NCI-H226 (cell line): ENCODE results near the gene RARRES1.
A peak's percentile ranks its signal among the peaks of the same experiment; 100 is the strongest.

Experiments used
- DNase-seq: peaks from one replicate; pipeline ENCODE4 v3.0.0-alpha.2; 2015

Gene RARRES1

GRCh38 chr3:158683230-158683962 is 48.9 kb downstream of the RARRES1 start:
- no peak for DNase-seq

GRCh38 chr3:158680861-158681260 is 51.4 kb downstream of the RARRES1 start:
- no peak for DNase-seq

- DNase-seq: no peak
These were observed 52.7 kb downstream of the RARRES1 start for GRCh38 chr3:158679547-158680000.

- DNase-seq: no peak
These were observed 53.6 kb downstream of the RARRES1 start for GRCh38 chr3:158678687-158679086.

- peak; percentile 78 for DNase-seq
These were observed 59.8 kb downstream of the RARRES1 start, which contains the start of gene LXN for GRCh38 chr3:158672215-158673176. LXN (minus strand) TSS chr3:158672648; CDS start chr3:158672478, 170 bp downstream.

GRCh38 chr3:158671821-158672214 is 60.4 kb downstream of the RARRES1 start:
- DNase-seq: no peak

GRCh38 chr3:158668506-158668905 is 63.8 kb downstream of the RARRES1 start:
- no peak for DNase-seq

GRCh38 chr3:158666416-158666815 is 65.8 kb downstream of the RARRES1 start:
- DNase-seq: no peak

GRCh38 chr3:158663832-158664231 is 68.4 kb downstream of the RARRES1 start:
- DNase-seq: no peak

GRCh38 chr3:158663246-158663645 is 69.0 kb downstream of the RARRES1 start:
- no peak for DNase-seq

GRCh38 chr3:158660711-158661110 is 71.5 kb downstream of the RARRES1 start:
- no peak for DNase-seq

- DNase-seq: peak; percentile 17
These were observed 72.6 kb downstream of the RARRES1 start for GRCh38 chr3:158659454-158660237.

GRCh38 chr3:158658889-158659288 is 73.4 kb downstream of the RARRES1 start:
- DNase-seq: no peak

GRCh38 chr3:158652463-158652862 is 79.8 kb downstream of the RARRES1 start:
- no peak for DNase-seq

- DNase-seq: no peak
These were observed 81.1 kb downstream of the RARRES1 start for GRCh38 chr3:158651192-158651591.

GRCh38 chr3:158649791-158650190 is 82.5 kb downstream of the RARRES1 start:
- no peak for DNase-seq
